ENCODE results near the gene SLC4A9. TPM values are rescaled to one million over a fixed set of nuclear protein-coding genes. Genes with fewer than 3 reads are reported as not detected.

SLC4A9 gene
- total RNA-seq, 4 donors from 2014 or later, result 0.38 to 2.5 (median 0.40) TPM; not detected in 1

- Histone ChIP-seq H3K4me3 (no peak overlapping the region), H3K4me1 (peaks cover 0 to 7% (median 5%) of the 10 kb centered on the region in 4 donors), H3K36me3 (no peaks in the 10 kb centered on the region), H3K27ac (no peak overlapping the region), H3K27me3 (no peaks in the 10 kb centered on the region), H3K9me3 (no peaks in the 10 kb centered on the region)
- TF ChIP-seq CTCF (IDR thresholded peaks at IDR 0.05) (no peak), POLR2A (IDR thresholded peaks at IDR 0.05) (no peak)
- DNase-seq, result no peak
Measured at GRCh38 chr5:140367256-140368013, 7.4 kb downstream of the SLC4A9 start.

- TF ChIP-seq POLR2A (IDR thresholded peaks at IDR 0.05) (no peak), CTCF (IDR thresholded peaks at IDR 0.05) (no peak)
- H3K27ac ChIP-seq, result no peak overlapping the region
Measured at GRCh38 chr5:140371356-140372151, 11.6 kb downstream of the SLC4A9 start.

GRCh38 chr5:140372971-140373487, 13.0 kb downstream of the SLC4A9 start:
- TF ChIP-seq POLR2A (IDR thresholded peaks at IDR 0.05) (no peak), CTCF (IDR thresholded peaks at IDR 0.05) (peak; percentile 57 to 80 (median 70))

More at GRCh38 chr5:140371356-140372151, 11.6 kb downstream of the SLC4A9 start:
- no peaks in the 10 kb centered on the region for H3K36me3 ChIP-seq
- H3K4me1 ChIP-seq, result peaks cover 0 to 6% (median 2%) of the 10 kb centered on the region in 4 donors
- no peak overlapping the region for H3K4me3 ChIP-seq
- H3K27me3 ChIP-seq, result no peaks in the 10 kb centered on the region
- no peak for DNase-seq
- no peaks in the 10 kb centered on the region for H3K9me3 ChIP-seq

GRCh38 chr5:140381351-140381750, 21.4 kb downstream of the SLC4A9 start:
- Histone ChIP-seq H3K36me3 (no peaks in the 10 kb centered on the region), H3K4me1 (no peaks in the 10 kb centered on the region), H3K27me3 (no peaks in the 10 kb centered on the region), H3K27ac (no peak overlapping the region), H3K4me3 (no peak overlapping the region), H3K9me3 (no peaks in the 10 kb centered on the region)
- DNase-seq, result no peak
- TF ChIP-seq CTCF (IDR thresholded peaks at IDR 0.05) (no peak), POLR2A (IDR thresholded peaks at IDR 0.05) (no peak)

More at GRCh38 chr5:140372971-140373487, 13.0 kb downstream of the SLC4A9 start:
- H3K36me3 ChIP-seq, result no peaks in the 10 kb centered on the region
- no peak overlapping the region for H3K4me3 ChIP-seq
- DNase-seq, result peak; percentile 29 to 78 (median 59)
- peaks cover 0 to 6% (median 2%) of the 10 kb centered on the region in 4 donors for H3K4me1 ChIP-seq
- no peaks in the 10 kb centered on the region for H3K9me3 ChIP-seq
- H3K27ac ChIP-seq, result no peak overlapping the region
- H3K27me3 ChIP-seq, result no peaks in the 10 kb centered on the region

GRCh38 chr5:140381972-140382371, 22.0 kb downstream of the SLC4A9 start:
- no peak overlapping the region for H3K27ac ChIP-seq
- DNase-seq, result no peak

More at GRCh38 chr5:140381972-140382371, 22.0 kb downstream of the SLC4A9 start:
- TF ChIP-seq CTCF (IDR thresholded peaks at IDR 0.05) (no peak), POLR2A (IDR thresholded peaks at IDR 0.05) (no peak)
- no peaks in the 10 kb centered on the region for H3K27me3 ChIP-seq
- H3K9me3 ChIP-seq, result no peaks in the 10 kb centered on the region
- no peaks in the 10 kb centered on the region for H3K36me3 ChIP-seq
- H3K4me3 ChIP-seq, result no peak overlapping the region
- H3K4me1 ChIP-seq, result no peaks in the 10 kb centered on the region
